Progenitor cell of endocrine pancreas (in vitro differentiated cells): ENCODE data around the gene PPDPF. TPM values are rescaled to one million over a fixed set of nuclear protein-coding genes. Genes with fewer than 3 reads are reported as not detected.

ENCODE experiments used
- DNase-seq: peaks from one replicate; pipeline ENCODE4 v3.0.0; 2021; ENCODE audit warnings: low spot score; ENCODE audit not compliant: unreplicated experiment
- H3K27ac Mint-ChIP-seq: 2 replicates; pipeline ENCODE4 v1.8.0; 2021; ENCODE audit warnings: mild to moderate bottlenecking, moderate library complexity, mixed read lengths
- H3K27me3 Mint-ChIP-seq: 2 replicates; pipeline ENCODE4 v1.8.0; 2021; ENCODE audit warnings: mixed read lengths
- H3K36me3 Mint-ChIP-seq: 2 replicates; pipeline ENCODE4 v1.8.0; 2022; ENCODE audit warnings: mixed read lengths; ENCODE audit not compliant: insufficient read depth
- H3K4me1 Mint-ChIP-seq: 2 replicates; pipeline ENCODE4 v1.8.0; 2021; ENCODE audit warnings: low read depth, mixed read lengths
- H3K4me3 Mint-ChIP-seq: 2 replicates; pipeline ENCODE4 v1.8.0; 2021; ENCODE audit warnings: low read depth, mild to moderate bottlenecking, moderate library complexity, mixed read lengths
- H3K9me3 Mint-ChIP-seq: 2 replicates; pipeline ENCODE4 v1.8.0; 2021; ENCODE audit warnings: low read depth, mixed read lengths
- CTCF ChIP-seq: fragments of 200-600 bp; sonication (generic); IDR thresholded peaks from one replicate; pipeline ENCODE4 v1.5.0; 2021; ENCODE audit warnings: antibody characterized with exemption, mild to moderate bottlenecking; ENCODE audit not compliant: unreplicated experiment
- total RNA-seq: library from RNA; stranded (reverse); gene quantifications from 2 replicates; pipeline ENCODE4 v1.2.1, GENCODE V29; 2021

PPDPF gene
- total RNA-seq, 1 donor from 2014 or later, result 374 TPM

- Mint-ChIP-seq H3K36me3 (no peaks in the 10 kb centered on the region), H3K4me1 (peaks cover 3% of the 10 kb centered on the region), H3K9me3 (no peaks in the 10 kb centered on the region), H3K4me3 (peak within 1 kb of the TSS; percentile 31), H3K27me3 (no peaks in the 10 kb centered on the region), H3K27ac (no peak within 1 kb of the TSS)
- DNase-seq, result no peak
- no peak for TF ChIP-seq CTCF
These were observed 16.5 kb downstream of the PPDPF start, which contains the start of gene PTK6 for GRCh38 chr20:63536997-63537524. PTK6 (minus strand) TSS chr20:63537376; CDS start chr20:63537314, 62 bp downstream.

- Mint-ChIP-seq H3K36me3 (no peaks in the 10 kb centered on the region), H3K27me3 (no peaks in the 10 kb centered on the region), H3K9me3 (no peaks in the 10 kb centered on the region), H3K4me3 (peak overlapping the region; percentile 31), H3K4me1 (peaks cover 3% of the 10 kb centered on the region), H3K27ac (no peak overlapping the region)
- peak; percentile 87 for DNase-seq
- peak; percentile 97 for TF ChIP-seq CTCF
These were observed 17.1 kb downstream of the PPDPF start for GRCh38 chr20:63537525-63538203.

GRCh38 chr20:63538204-63539091 is 17.9 kb downstream of the PPDPF start:
- H3K4me3 Mint-ChIP-seq, result peak overlapping the region; percentile 31
- DNase-seq, result no peak
- no peak overlapping the region for H3K27ac Mint-ChIP-seq
- no peaks in the 10 kb centered on the region for H3K36me3 Mint-ChIP-seq
- TF ChIP-seq CTCF, result no peak
- H3K4me1 Mint-ChIP-seq, result peaks cover 3% of the 10 kb centered on the region
- peaks cover under 1% of the 10 kb centered on the region for H3K27me3 Mint-ChIP-seq
- no peaks in the 10 kb centered on the region for H3K9me3 Mint-ChIP-seq

GRCh38 chr20:63539092-63539430 is 18.5 kb downstream of the PPDPF start:
- Mint-ChIP-seq H3K4me3 (no peak overlapping the region), H3K27ac (no peak overlapping the region), H3K27me3 (peaks cover 5% of the 10 kb centered on the region), H3K36me3 (no peaks in the 10 kb centered on the region), H3K4me1 (peaks cover 1% of the 10 kb centered on the region), H3K9me3 (no peaks in the 10 kb centered on the region)
- DNase-seq, result no peak
- no peak for TF ChIP-seq CTCF
